Progenitor cell of endocrine pancreas (in vitro differentiated cells): ENCODE data around the gene TUBA4A. TPM values are rescaled to one million over a fixed set of nuclear protein-coding genes. Genes with fewer than 3 reads are reported as not detected.

Source experiments
- DNase-seq: peaks from one replicate; pipeline ENCODE4 v3.0.0; 2021; ENCODE audit warnings: low spot score; ENCODE audit not compliant: unreplicated experiment
- H3K27ac Mint-ChIP-seq: 2 replicates; pipeline ENCODE4 v1.8.0; 2021; ENCODE audit warnings: mild to moderate bottlenecking, moderate library complexity, mixed read lengths
- H3K27me3 Mint-ChIP-seq: 2 replicates; pipeline ENCODE4 v1.8.0; 2021; ENCODE audit warnings: mixed read lengths
- H3K36me3 Mint-ChIP-seq: 2 replicates; pipeline ENCODE4 v1.8.0; 2022; ENCODE audit warnings: mixed read lengths; ENCODE audit not compliant: insufficient read depth
- H3K4me1 Mint-ChIP-seq: 2 replicates; pipeline ENCODE4 v1.8.0; 2021; ENCODE audit warnings: low read depth, mixed read lengths
- H3K4me3 Mint-ChIP-seq: 2 replicates; pipeline ENCODE4 v1.8.0; 2021; ENCODE audit warnings: low read depth, mild to moderate bottlenecking, moderate library complexity, mixed read lengths
- H3K9me3 Mint-ChIP-seq: 2 replicates; pipeline ENCODE4 v1.8.0; 2021; ENCODE audit warnings: low read depth, mixed read lengths
- CTCF ChIP-seq: fragments of 200-600 bp; sonication (generic); IDR thresholded peaks from one replicate; pipeline ENCODE4 v1.5.0; 2021; ENCODE audit warnings: antibody characterized with exemption, mild to moderate bottlenecking; ENCODE audit not compliant: unreplicated experiment
- total RNA-seq: library from RNA; stranded (reverse); gene quantifications from 2 replicates; pipeline ENCODE4 v1.2.1, GENCODE V29; 2021

The TUBA4A gene
- total RNA-seq, 1 donor from 2014 or later = 9.1 TPM

- Mint-ChIP-seq H3K9me3 (no peaks in the 10 kb centered on the region), H3K36me3 (no peaks in the 10 kb centered on the region), H3K4me1 (peaks cover 19% of the 10 kb centered on the region), H3K27me3 (no peaks in the 10 kb centered on the region), H3K27ac (peak overlapping the region; percentile 99), H3K4me3 (peak overlapping the region; percentile 89)
- no peak for TF ChIP-seq CTCF
- no peak for DNase-seq
Measured at GRCh38 chr2:219244789-219245147, 8.9 kb downstream of the TUBA4A start.

- Mint-ChIP-seq H3K27me3 (no peaks in the 10 kb centered on the region), H3K36me3 (no peaks in the 10 kb centered on the region), H3K9me3 (no peaks in the 10 kb centered on the region), H3K27ac (peak overlapping the region; percentile 41), H3K4me3 (peak overlapping the region; percentile 47), H3K4me1 (peaks cover 8% of the 10 kb centered on the region)
- TF ChIP-seq CTCF = no peak
- DNase-seq = no peak
Measured at GRCh38 chr2:219243291-219243761, 10.4 kb downstream of the TUBA4A start.

DNA sequence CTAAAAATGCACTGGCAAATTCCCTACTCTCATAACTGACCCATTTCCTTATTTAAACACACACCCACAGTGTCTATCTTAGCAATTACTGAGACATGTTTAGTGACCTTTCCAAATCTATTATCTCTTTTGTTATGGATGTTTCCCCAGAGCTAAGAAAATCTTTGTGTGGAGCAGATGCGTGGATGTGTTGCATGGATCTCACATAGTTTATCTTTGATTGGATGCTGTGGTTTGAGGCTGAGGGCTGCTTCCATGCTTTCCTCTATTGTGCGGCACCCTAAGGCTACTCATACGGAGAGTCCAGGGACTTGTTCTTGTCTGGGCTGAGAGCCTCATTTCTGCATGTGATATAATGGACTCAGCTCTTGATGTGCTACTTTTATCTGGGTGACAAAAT, 19.4 kb downstream of the TUBA4A start:
- Mint-ChIP-seq H3K9me3 (no peaks in the 10 kb centered on the region), H3K36me3 (peaks cover 21% of the 10 kb centered on the region), H3K4me1 (peaks cover 9% of the 10 kb centered on the region), H3K27me3 (no peaks in the 10 kb centered on the region), H3K27ac (no peak overlapping the region), H3K4me3 (no peak overlapping the region)
- no peak for TF ChIP-seq CTCF
- no peak for DNase-seq

- no peak for TF ChIP-seq CTCF
- DNase-seq = no peak
- H3K4me1 Mint-ChIP-seq = peaks cover 18% of the 10 kb centered on the region
- H3K27ac Mint-ChIP-seq = peak overlapping the region; percentile 99
- no peaks in the 10 kb centered on the region for H3K9me3 Mint-ChIP-seq
- H3K4me3 Mint-ChIP-seq = peak overlapping the region; percentile 98
- no peaks in the 10 kb centered on the region for H3K27me3 Mint-ChIP-seq
- H3K36me3 Mint-ChIP-seq = peaks cover 14% of the 10 kb centered on the region
Measured at GRCh38 chr2:219230059-219230540, 23.6 kb downstream of the TUBA4A start.

DNA sequence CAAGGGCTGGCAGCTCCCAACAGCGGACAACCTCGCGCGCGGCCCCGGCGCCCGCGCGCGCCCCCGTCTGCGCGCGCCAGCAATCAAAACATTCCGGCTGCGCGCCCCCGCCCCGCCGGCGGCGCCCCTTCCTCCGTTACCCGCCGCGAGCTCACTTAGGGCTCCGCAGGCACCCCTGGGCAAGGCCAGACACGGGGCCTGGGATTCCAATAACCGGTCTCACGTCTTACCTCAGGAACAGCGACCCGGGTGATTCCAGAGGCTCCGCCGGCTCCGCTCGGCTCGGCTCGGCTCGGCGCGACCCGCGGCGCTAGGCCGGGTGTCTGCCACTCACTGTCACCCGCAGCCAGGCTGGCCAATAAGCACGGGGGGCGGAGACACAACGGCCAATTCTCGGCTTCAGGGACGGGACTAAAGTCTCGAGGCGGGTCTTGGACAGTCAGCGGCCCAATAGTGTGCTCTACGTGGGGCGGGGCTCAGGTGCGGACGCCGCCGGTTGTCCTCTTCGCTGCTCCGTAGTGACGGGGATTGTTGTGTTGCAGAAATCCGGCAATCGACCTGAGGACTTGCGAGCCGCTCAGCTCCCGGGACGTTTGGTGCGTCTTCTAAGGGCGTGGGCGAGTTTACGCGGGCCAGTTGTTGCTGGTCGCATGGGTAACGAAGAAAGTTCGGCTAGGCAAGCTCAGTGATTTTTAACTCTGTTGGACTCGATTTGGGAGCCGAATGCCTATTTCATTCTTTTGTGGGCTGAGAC, 24.2 kb downstream of the TUBA4A start, which contains the start of the genes ANKZF1 and ATG9A:
TSS of gene ANKZF1 (plus strand) at position 502 of the 754 bp plus-strand sequence. CDS start 452 bp downstream, outside the sequence.
TSS of gene ATG9A (minus strand) at position 332 of the 754 bp plus-strand sequence. CDS start 1,612 bp downstream, outside the sequence.
- peaks cover 18% of the 10 kb centered on the region for H3K4me1 Mint-ChIP-seq
- no peaks in the 10 kb centered on the region for H3K27me3 Mint-ChIP-seq
- peak; percentile 97 for DNase-seq
- peak within 1 kb of the TSS; percentile 98 for H3K4me3 Mint-ChIP-seq
- H3K36me3 Mint-ChIP-seq = peaks cover 15% of the 10 kb centered on the region
- no peaks in the 10 kb centered on the region for H3K9me3 Mint-ChIP-seq
- H3K27ac Mint-ChIP-seq = peak within 1 kb of the TSS; percentile 99
- no peak for TF ChIP-seq CTCF
